HL-60 (cell line): ENCODE measurements around the gene CAMSAP1.
"Not testable (repeated sequence)": the region's sequence is repeated elsewhere in the genome, so short reads cannot be mapped to it uniquely, and the experiment has no call there.

Experiments used
- POLR2AphosphoS5 ChIP-seq: IDR thresholded peaks from 2 replicates; pipeline ENCODE4 v1.6.1; 2012; ENCODE audit warnings: low read depth
- TF ChIP-seq, protein P1 (sequence below): IDR thresholded peaks from one replicate; pipeline ENCODE4 v1.5.1; 2011; ENCODE audit warnings: low read length, control low read depth, inconsistent platforms; ENCODE audit not compliant: insufficient read depth

DNA sequence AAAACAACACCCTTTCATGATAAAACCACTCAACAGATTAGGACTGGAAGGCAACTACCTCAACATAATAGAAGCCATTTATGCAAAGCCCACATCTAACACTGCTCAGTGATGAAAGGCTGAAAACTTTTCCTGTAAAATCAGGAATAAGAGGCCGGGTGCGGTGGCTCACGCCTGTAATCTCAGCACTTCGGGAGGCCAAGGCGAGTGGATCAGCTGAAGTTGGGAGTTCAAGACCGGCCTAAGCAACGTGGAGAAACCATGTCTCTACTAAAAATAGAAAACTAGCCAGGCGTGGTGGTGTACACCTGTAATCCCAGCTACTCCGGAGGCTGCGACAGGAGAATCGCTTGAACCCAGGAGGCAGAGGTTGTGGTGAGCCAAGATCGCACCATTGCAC is 8.9 kb upstream of the CAMSAP1 start:
- TF ChIP-seq, protein P1, sequence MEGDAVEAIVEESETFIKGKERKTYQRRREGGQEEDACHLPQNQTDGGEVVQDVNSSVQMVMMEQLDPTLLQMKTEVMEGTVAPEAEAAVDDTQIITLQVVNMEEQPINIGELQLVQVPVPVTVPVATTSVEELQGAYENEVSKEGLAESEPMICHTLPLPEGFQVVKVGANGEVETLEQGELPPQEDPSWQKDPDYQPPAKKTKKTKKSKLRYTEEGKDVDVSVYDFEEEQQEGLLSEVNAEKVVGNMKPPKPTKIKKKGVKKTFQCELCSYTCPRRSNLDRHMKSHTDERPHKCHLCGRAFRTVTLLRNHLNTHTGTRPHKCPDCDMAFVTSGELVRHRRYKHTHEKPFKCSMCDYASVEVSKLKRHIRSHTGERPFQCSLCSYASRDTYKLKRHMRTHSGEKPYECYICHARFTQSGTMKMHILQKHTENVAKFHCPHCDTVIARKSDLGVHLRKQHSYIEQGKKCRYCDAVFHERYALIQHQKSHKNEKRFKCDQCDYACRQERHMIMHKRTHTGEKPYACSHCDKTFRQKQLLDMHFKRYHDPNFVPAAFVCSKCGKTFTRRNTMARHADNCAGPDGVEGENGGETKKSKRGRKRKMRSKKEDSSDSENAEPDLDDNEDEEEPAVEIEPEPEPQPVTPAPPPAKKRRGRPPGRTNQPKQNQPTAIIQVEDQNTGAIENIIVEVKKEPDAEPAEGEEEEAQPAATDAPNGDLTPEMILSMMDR, result not testable (repeated sequence)
- not testable (repeated sequence) for TF ChIP-seq POLR2AphosphoS5
